Transverse colon (tissue), 4 donors: ENCODE data around the gene TAS2R8.
A peak's percentile ranks its signal among the peaks of the same experiment; 100 is the strongest.

Source experiments
- CTCF ChIP-seq, 5 experiments: fragments of 200-600 bp in 3 of 5; fragments of 450-650 bp in 2 of 5; sonication (generic) in 3 of 5; IDR thresholded peaks; 1 replicate in 2 of 5; 2 replicates in 3 of 5; pipeline ENCODE4 v1.5.1; 2016 to 2017; ENCODE audit warnings: antibody characterized with exemption in 5 of 5, inconsistent platforms in 3 of 5, mild to moderate bottlenecking in 2 of 5, moderate library complexity in 1 of 5
- EP300 ChIP-seq: sonication (generic); formaldehyde crosslinking; IDR thresholded peaks from one replicate; pipeline ENCODE4 v1.6.1; 2017; ENCODE audit warnings: antibody characterized with exemption, low read depth
- POLR2A ChIP-seq: fragments of 450-650 bp; IDR thresholded peaks from one replicate; pipeline ENCODE4 v1.6.1; 2016; ENCODE audit warnings: antibody characterized with exemption, mild to moderate bottlenecking, moderate library complexity
- POLR2AphosphoS5 ChIP-seq, 3 donors: sonication (generic); formaldehyde crosslinking; IDR thresholded peaks; one replicate each; pipeline ENCODE4 v1.6.1; 2016; ENCODE audit warnings: antibody characterized with exemption in 3 of 3

DNA sequence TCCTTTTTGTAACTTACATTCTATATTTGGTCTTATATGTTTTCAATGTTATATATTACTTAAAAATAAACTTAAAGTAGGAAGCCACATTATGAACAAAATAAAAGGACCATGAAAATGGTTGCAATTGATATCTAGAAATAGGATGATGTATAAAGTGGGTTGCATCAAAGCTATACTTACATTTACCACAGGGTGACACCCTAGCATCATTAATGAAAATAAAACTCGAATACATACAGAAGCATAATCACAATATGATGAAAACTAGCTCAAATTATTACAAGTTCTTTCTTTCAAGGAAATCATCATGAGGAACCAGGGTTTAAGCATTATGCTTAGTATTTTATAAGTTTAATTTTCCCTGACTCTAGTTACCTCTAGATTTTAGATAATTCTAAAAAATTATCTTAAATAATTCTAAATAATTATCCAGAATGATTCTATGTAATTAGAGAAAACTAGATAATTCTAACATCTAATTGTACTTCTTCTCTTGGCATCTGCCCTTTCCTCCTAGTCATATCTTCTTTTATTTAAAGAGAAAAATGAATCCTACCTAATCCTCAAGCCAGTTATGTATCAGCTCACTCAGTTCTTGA lies 35.9 kb downstream of the TAS2R8 start:
- TF ChIP-seq CTCF (IDR thresholded peaks at IDR 0.05) (peak; percentile 54 to 75 (median 56)), POLR2A (no peak), EP300 (no peak), POLR2AphosphoS5 (IDR thresholded peaks at IDR 0.05) (no peak)
